G401 (cell line): ENCODE measurements around the gene SRSF1. TPM values are rescaled to one million over a fixed set of nuclear protein-coding genes. Genes with fewer than 3 reads are reported as not detected.

Experiments used
- DNase-seq: peaks from one replicate; pipeline ENCODE4 v3.0.0-alpha.2; 2015; ENCODE audit warnings: low spot score
- in situ Hi-C: cut with HindIII; loops from 2 replicates; pipeline ENCODE4 v1.10.0; 2016; ENCODE audit warnings: low sequenced_read_pairs, mixed read lengths
- total RNA-seq: library from RNA; depleted of rRNA; stranded (reverse); fragments of >200 nt; shearing (Covaris generic); gene quantifications from 2 replicates; pipeline ENCODE4 v1.2.3, GENCODE V29; 2014

Gene SRSF1
- total RNA-seq, 1 experiment from 2014 or later = 585 TPM

DNA sequence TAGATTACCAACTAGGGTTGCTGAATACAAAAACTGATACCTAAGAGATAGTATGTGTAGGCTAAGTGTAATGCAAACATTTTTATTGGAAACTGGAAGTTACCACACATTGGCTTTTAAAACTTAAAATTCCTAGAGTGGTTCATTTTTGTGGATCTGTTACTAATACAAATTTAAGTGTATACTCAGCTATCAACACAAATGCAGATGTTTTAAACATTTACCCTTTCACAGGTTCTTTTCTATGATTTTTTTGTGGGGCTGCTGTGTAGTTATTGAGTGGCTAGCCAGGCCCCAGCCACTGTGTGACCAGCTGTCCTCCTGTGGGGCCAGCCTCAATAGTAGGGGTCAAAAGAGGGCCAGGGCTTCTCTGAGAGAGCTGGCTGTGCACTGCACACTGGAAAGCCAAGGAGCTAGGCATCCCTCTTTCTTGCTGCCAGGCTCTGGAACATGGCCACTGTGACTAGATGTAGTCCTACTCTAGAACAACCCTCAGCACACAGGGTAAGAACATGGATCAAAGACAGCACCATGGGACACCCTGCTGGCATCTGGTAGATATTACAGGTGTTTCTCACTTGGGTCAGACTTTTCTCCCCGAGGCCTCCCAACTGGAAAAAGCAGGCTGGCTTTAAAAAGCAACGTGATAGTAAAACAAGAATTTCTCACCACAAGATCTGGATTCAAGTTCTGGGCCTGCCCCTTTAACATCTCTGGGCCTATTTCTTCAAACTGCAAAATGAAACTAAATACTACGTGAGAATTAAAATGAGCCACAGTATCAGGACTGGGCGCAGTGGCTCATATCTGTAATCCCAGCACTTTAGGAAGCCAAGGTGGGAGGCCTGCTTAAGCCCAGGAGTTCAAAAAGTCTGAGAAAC lies 11.7 kb downstream of the SRSF1 start:
- peak; percentile 66 for DNase-seq
- in situ Hi-C loops = loop anchor here (10.0 kb wide), 1 partner anchor 71 kb away; no protein-coding TSS in a partner anchor

DNA sequence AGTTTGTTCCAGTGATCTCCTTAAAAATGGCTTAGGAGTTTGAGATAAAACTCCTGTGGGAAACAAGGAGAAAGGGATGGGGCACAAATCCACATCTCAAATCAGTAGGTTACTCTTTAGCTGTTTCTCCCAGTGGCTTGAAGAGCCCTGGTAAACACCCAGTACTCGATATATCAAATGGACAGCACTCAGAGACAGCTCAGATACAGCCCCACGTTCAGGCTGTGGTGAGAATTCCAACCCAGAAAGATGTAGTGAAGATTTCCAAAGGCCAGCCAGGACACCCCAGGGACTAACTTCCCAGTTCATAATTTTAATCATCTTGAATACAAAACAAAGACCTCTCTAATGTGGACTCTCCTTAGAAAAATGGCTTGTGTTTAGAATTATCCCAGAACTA lies 12.6 kb downstream of the SRSF1 start:
- DNase-seq = no peak
- in situ Hi-C loops = loop anchor here (5.0 to 10.0 kb wide), 2 partner anchors 70 to 137 kb away; no protein-coding TSS in a partner anchor

DNA sequence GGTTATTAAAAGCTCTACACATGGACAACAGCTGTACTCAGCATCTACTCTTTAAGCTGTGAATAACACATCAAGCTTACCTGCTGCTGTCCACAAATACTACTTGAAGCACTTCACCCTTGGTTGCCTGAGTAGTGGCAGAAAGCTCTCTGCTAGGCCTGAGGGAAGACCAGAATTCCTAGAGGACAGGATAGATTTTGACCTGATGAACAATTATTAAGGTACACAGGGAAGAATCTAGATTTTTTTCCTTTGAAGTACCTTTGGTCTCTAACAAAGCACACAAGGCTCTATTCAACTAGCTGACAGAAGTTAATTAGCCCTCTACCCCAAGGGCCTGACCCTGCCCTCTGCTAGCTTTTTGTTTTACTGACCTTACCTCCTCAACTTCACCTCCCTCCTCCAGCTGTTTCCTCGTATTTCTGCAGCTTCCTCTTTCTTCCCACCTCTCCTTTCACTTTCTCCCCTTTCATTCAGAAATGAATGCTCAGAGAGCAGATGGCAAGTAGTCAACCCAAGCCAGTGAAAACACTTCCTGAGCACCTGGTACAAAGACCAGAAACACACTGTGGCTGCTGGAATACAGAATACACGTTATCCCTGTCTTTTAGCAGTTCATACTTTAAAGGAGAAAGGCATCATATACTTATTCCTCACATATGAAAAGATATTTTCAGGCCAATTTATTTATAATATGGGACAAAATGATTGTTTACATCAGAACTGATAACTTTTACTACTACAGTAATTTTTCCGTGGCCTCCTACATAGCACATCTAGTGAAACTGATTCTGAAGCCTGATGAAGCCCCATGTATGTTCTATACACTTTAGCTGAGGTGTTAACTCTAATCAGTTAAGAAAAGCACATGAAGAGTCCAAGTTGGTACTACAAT lies 13.3 kb downstream of the SRSF1 start:
- no peak for DNase-seq
- in situ Hi-C loops = loop anchor here (5.0 to 10.0 kb wide), 2 partner anchors 69 to 136 kb away; no protein-coding TSS in a partner anchor

- in situ Hi-C loops = loop anchor here (5.0 to 10.0 kb wide), 2 partner anchors 67 to 134 kb away; no protein-coding TSS in a partner anchor
- no peak for DNase-seq
Measured at GRCh38 chr17:57991537-57991936, 15.5 kb downstream of the SRSF1 start.

DNA sequence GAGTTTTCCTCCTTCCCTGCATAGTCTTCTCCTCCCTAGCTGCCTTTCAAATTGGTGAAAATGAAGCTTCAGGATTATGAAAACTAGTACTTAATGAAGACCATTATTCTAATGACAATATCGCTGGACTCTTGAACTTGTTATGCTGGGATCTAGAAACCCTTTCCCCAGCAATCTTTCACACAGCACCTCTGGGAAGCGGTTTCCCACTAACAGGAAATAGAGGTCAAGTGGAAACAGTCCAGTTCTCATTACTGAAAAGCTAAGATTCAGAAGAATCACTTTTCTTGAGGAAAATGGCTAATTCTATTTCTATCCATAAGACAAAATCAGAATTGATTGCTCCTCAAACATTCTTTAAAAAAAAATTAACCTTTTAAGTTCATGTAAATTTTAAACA lies 17.0 kb downstream of the SRSF1 start:
- no peak for DNase-seq
- in situ Hi-C loops = loop anchor here (5.0 to 10.0 kb wide), 2 partner anchors 65 to 133 kb away; no protein-coding TSS in a partner anchor

GRCh38 chr17:57988301-57989250 lies 18.5 kb downstream of the SRSF1 start:
- in situ Hi-C loops = no loop called here
- DNase-seq = peak; percentile 62

DNA sequence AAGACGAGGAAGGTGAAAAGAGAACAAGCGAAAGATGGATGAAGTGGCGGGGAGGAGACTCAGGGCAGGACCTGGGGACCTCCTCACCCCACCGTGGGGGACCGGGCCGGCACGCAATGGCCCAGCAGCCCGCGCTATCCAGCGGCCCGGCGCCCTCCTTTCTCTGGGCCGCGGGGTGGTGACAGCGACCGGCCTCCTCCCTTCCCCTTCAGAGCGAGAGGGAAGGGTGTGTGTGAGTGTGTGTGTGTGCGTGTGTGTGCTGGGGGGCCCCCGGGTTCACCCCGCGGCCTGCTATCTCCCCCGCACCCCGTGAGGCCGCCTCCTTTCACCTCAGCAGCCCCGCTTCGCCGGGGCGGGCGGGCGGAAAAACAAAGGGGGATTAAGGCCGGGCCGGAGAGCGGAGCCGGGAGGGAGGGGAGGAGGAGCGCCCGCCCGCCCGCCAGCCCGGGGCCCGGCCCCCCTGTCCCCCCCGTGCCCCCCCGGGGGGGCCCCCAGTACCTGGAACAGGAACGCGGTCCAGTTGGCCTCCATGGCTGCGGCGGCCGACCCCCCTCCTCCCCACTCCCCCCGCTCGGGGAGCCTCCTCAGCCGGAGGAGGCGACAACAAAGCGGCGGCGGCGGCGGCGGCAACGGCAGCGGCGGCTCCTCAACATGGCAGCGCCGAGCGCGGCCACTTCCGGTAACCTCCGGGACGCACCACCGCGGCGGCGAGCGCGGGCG lies 19.3 kb downstream of the SRSF1 start, which contains the start of gene VEZF1:
VEZF1 (minus strand) TSS at position 674 of the 720 bp plus-strand sequence; CDS start at position 531, 143 bp downstream.
- in situ Hi-C loops = no loop called here
- DNase-seq = peak; percentile 61

- peak; percentile 43 for DNase-seq
- in situ Hi-C loops = no loop called here
Measured at GRCh38 chr17:57986841-57987580, 20.0 kb downstream of the SRSF1 start.

GRCh38 chr17:57985675-57985974 lies 21.4 kb downstream of the SRSF1 start:
- DNase-seq = no peak
- in situ Hi-C loops = no loop called here

GRCh38 chr17:57984936-57985674 lies 21.9 kb downstream of the SRSF1 start:
- in situ Hi-C loops = no loop called here
- DNase-seq = no peak

DNA sequence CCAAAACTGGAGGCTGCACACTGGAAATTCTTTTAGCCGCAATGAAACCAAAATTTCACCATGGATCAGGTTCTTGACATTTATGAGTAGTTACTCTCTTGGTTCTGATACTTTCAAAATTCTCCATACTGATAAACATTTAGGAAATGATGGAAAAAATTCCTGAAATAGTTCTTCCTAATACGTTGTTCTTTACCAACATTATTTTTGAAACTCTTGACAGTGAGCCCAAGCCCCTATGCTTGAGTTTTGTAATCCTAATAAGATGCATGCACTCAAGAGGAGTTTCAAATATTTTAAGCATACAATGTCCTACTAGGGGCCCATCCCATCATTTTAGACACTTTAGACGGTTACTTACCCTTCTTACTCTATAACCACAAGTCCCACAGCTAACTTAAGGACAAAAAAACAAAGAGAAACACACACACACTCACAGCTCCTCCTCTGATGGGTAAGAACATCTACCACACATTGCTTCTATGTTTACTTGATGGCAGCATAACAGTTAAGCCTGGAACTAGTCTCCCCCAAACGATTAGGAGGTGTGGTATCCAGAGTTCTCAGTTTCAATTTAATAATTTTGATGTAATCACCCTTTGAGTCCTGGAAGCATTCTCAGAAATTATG lies 22.7 kb downstream of the SRSF1 start:
- no peak for DNase-seq

DNA sequence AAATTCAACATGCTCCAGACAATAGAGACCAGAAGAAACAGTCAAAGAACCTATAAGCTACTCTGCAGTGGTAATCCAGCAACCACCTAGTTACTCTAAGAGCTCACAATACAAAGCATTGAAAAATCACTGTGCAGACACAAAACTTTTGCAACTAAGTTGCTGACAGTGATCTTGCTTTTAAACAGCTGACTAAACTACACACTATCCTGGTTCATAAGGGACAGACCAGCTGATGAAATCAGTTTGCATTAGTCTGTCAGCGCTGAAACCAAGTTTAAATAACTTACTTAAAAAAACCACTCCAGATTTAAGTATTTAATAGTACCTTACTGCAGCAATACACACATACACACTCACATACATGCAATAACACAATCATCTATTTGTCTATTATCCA lies 23.6 kb downstream of the SRSF1 start:
- DNase-seq = no peak
- in situ Hi-C loops = no loop called here

More for the DNA sequence above, 22.7 kb downstream of the SRSF1 start:
- in situ Hi-C loops = no loop called here

- no peak for DNase-seq
- in situ Hi-C loops = no loop called here
Measured at GRCh38 chr17:57982452-57983170, 24.4 kb downstream of the SRSF1 start.

- no peak for DNase-seq
- in situ Hi-C loops = no loop called here
Measured at GRCh38 chr17:57980522-57980921, 26.5 kb downstream of the SRSF1 start.

DNA sequence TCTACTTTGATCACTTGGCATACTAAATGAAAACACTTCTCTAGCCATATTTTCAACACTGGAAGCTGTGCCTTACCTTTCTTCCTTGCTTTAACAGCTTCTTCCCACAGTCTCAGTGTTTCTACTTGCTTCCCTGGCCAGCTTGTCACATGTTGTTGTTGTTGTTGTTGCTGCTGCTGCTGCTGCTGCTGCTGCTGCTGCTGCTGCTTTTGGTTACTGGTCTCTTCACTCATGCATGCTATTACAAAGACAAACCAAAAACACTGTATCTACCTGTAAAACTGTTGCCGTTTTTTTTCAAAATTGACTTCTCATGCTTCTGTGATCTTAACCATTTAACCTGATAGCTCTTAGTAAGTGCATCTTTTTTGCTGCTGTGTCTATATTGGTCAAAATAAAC lies 28.0 kb downstream of the SRSF1 start:
- in situ Hi-C loops = no loop called here
- no peak for DNase-seq

DNA sequence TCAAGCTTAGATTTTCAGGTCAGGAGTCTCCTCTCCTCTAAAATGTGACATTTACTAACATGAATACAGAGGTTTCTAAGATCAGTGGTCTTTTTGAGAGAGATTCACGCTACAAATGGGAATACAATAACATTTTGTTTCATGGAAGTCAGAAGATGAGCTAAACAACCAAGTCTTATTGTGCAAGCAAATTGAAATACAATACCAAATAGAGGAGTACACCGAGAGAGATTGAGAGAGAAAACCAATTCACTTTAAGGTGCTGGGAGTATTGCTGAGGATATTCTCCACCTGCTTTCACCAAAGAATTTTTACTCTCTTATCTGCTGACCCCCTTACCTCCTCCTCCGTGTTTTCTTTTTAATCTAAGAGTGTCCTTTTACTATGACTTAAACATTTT lies 30.5 kb downstream of the SRSF1 start:
- DNase-seq = no peak
- in situ Hi-C loops = no loop called here
